Right hindlimb (tissue), 1 donor: ENCODE measurements around the gene LPAR6.
A peak's percentile ranks its signal among the peaks of the same experiment; 100 is the strongest.

Experiments
- DNase-seq: peaks from one replicate; pipeline ENCODE4 v3.0.0-alpha.2; 2018

LPAR6 gene

GRCh38 chr13:48411841-48412531 is 927 bp downstream of the LPAR6 start:
- DNase-seq: peak; percentile 34

- DNase-seq: no peak
Measured at GRCh38 chr13:48411147-48411794, 1.6 kb downstream of the LPAR6 start.

- DNase-seq: no peak
Measured at GRCh38 chr13:48410199-48410598, 2.7 kb downstream of the LPAR6 start.

GRCh38 chr13:48405875-48406274 is 7.0 kb downstream of the LPAR6 start:
- no peak for DNase-seq

- no peak for DNase-seq
Measured at GRCh38 chr13:48404952-48405351, 8.0 kb downstream of the LPAR6 start.

- no peak for DNase-seq
Measured at GRCh38 chr13:48403913-48404312, 9.0 kb downstream of the LPAR6 start.

- DNase-seq: no peak
Measured at GRCh38 chr13:48403151-48403631, 9.7 kb downstream of the LPAR6 start.

GRCh38 chr13:48402325-48402932 is 10.5 kb downstream of the LPAR6 start:
- no peak for DNase-seq

GRCh38 chr13:48401480-48401879 is 11.4 kb downstream of the LPAR6 start:
- DNase-seq: no peak

GRCh38 chr13:48400850-48401291 is 12.0 kb downstream of the LPAR6 start:
- no peak for DNase-seq

GRCh38 chr13:48400090-48400694 is 12.7 kb downstream of the LPAR6 start:
- DNase-seq: no peak

- no peak for DNase-seq
Measured at GRCh38 chr13:48398450-48399095, 14.3 kb downstream of the LPAR6 start.

- no peak for DNase-seq
Measured at GRCh38 chr13:48397744-48398143, 15.2 kb downstream of the LPAR6 start.

GRCh38 chr13:48393698-48394085 is 19.2 kb downstream of the LPAR6 start:
- no peak for DNase-seq

GRCh38 chr13:48393030-48393697 is 19.7 kb downstream of the LPAR6 start:
- no peak for DNase-seq

GRCh38 chr13:48391257-48391656 is 21.7 kb downstream of the LPAR6 start:
- DNase-seq: no peak

- no peak for DNase-seq
Measured at GRCh38 chr13:48386816-48387215, 26.1 kb downstream of the LPAR6 start.

GRCh38 chr13:48383384-48383783 is 29.5 kb downstream of the LPAR6 start:
- DNase-seq: no peak

GRCh38 chr13:48380581-48380980 is 32.3 kb downstream of the LPAR6 start:
- DNase-seq: no peak

GRCh38 chr13:48377857-48378256 is 35.1 kb downstream of the LPAR6 start:
- DNase-seq: no peak

- DNase-seq: no peak
Measured at GRCh38 chr13:48370815-48371214, 42.1 kb downstream of the LPAR6 start.

GRCh38 chr13:48369988-48370387 is 42.9 kb downstream of the LPAR6 start:
- DNase-seq: no peak
